Measurements from ENCODE around the gene CACNA1B.

CACNA1B gene

DNA sequence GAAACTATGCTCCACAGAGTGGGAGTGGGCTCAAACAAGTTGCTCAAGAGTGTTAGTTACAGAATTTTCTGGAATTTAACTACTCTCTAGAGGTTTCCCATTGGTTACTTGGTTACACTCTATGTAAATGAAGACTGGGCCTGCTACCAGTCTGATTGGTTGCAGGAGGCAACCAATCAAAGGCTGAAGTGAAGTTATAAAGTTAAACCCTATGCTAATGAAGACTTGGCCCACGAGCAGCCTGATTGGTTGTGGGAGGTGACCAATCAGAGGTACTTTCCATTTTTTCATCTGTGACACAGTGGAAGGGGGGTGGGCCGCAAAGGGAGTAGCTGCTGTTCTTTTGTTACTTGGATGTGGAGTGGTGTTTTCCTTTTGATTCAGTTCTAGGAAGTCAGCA lies 69.4 kb downstream of the CACNA1B start:
- TF ChIP-seq, protein P1, sequence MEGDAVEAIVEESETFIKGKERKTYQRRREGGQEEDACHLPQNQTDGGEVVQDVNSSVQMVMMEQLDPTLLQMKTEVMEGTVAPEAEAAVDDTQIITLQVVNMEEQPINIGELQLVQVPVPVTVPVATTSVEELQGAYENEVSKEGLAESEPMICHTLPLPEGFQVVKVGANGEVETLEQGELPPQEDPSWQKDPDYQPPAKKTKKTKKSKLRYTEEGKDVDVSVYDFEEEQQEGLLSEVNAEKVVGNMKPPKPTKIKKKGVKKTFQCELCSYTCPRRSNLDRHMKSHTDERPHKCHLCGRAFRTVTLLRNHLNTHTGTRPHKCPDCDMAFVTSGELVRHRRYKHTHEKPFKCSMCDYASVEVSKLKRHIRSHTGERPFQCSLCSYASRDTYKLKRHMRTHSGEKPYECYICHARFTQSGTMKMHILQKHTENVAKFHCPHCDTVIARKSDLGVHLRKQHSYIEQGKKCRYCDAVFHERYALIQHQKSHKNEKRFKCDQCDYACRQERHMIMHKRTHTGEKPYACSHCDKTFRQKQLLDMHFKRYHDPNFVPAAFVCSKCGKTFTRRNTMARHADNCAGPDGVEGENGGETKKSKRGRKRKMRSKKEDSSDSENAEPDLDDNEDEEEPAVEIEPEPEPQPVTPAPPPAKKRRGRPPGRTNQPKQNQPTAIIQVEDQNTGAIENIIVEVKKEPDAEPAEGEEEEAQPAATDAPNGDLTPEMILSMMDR (IDR thresholded peaks at IDR 0.05), result no peak
- no peak for TF ChIP-seq ZFX (IDR thresholded peaks at IDR 0.05; ENCODE audit: borderline replicate concordance)
- no peak overlapping the region for H3K27ac ChIP-seq

DNA sequence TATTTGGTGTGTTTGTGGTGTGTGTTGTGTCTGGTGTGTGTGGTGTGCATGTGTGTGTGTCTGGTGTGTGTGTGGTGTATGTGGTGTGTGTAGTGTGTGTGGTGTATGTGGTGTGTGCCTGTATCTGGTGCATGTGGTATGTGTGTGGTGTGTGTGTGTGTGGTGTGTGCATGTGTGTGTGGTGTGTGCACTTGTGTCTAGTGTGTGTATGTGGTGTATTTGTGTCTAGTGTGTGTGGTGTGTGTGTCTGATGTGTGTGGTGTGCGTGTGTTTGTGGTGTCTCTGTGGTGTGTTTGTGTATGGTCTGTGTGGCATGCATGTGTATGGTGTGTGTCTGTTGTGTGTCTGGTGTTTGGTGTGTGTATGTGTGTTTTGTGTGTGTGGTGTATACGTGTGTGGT lies 71.1 kb downstream of the CACNA1B start:
- no peak overlapping the region for H3K27ac ChIP-seq
- TF ChIP-seq, protein P1 (IDR thresholded peaks at IDR 0.05), result no peak
- no peak for TF ChIP-seq ZFX (IDR thresholded peaks at IDR 0.05; ENCODE audit: borderline replicate concordance)

DNA sequence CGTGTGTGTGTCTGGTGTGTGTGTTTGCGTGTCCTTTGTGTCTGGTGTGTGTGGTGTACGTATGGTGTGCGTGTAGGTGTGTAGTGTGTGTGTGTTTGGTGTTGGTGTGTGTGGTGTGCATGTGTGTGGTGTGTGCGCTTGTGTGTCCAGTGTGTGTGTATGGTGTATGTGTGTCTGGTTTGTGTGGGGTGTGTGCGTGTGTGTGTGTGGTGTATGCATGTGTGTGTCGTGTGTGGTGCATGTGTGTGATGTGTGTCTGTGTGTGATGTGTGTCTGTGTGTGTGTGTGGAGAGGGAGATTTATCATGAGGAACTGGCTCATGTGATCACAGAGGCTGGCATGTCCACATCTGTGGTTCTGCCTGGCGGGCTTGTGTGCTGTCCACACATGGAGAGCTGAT lies 71.7 kb downstream of the CACNA1B start:
- TF ChIP-seq ZFX (IDR thresholded peaks at IDR 0.05; ENCODE audit: borderline replicate concordance), result no peak
- TF ChIP-seq, protein P1 (IDR thresholded peaks at IDR 0.05), result no peak
- H3K27ac ChIP-seq, result no peak overlapping the region

DNA sequence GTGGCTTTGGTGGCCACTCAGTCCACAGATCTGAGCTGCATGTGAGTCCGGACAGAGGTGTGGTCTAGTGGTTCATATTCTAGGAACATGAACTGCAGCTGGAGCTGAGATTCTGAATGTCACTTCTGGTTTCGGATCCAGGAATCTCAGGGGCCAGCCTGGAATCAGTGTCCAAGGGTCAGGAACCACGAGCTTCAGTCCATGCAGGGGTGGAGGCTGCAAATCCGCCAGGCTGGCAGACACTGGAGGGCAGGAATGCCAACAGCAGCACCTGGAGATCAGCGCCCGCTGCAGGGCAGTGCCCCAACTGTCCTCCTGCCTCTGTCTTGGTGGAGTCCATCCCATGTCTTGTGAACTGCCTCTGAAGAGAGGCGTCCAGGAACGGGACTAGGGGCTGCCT lies 73.5 kb downstream of the CACNA1B start:
- TF ChIP-seq, protein P1 (IDR thresholded peaks at IDR 0.05), result no peak
- no peak for TF ChIP-seq ZFX (IDR thresholded peaks at IDR 0.05; ENCODE audit: borderline replicate concordance)
- H3K27ac ChIP-seq, result no peak overlapping the region

DNA sequence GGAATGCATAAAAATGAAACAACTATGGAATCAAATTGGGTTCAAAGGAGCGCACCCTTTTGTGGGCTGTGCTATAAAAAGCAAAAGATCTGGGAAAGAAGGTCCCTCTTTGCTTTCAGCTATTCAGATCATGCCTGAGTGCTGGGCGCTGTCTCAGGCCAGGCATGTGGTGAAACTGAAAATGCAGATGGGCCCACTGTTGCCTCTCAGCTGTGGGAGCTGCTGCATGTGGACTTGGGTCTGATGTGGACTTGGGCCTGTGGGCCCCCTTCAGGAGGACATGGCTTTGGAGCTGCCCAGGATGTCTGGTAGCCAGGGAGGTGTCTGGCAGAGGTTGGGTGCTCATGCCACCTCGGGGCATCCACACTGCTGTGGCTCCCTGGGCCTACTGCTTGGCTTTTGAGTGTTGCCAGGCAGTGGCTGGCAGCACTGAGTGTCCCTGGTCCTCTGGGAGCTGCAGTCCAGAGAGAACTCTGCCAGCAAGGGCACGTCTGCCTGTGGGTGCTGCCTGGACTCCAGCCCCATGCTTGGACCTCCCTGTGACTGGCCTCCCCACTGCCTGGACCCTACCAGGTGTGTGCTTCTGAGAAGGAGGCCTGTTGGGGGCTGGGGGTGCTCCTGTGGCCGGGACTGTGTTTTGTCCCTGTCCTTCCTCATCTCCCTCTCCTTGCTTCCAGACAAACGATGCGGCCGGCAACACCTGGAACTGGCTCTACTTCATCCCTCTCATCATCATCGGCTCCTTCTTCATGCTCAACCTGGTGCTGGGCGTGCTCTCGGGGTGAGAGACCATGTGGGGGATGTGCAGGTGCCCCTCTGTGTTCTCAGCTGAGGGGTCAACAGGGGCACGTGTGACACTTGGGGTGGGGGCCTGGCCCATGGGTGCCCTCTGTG lies 74.3 kb downstream of the CACNA1B start:
- no peak overlapping the region for H3K27ac ChIP-seq
- TF ChIP-seq, protein P1 (IDR thresholded peaks at IDR 0.05), result no peak
- TF ChIP-seq ZFX (IDR thresholded peaks at IDR 0.05; ENCODE audit: borderline replicate concordance), result no peak

DNA sequence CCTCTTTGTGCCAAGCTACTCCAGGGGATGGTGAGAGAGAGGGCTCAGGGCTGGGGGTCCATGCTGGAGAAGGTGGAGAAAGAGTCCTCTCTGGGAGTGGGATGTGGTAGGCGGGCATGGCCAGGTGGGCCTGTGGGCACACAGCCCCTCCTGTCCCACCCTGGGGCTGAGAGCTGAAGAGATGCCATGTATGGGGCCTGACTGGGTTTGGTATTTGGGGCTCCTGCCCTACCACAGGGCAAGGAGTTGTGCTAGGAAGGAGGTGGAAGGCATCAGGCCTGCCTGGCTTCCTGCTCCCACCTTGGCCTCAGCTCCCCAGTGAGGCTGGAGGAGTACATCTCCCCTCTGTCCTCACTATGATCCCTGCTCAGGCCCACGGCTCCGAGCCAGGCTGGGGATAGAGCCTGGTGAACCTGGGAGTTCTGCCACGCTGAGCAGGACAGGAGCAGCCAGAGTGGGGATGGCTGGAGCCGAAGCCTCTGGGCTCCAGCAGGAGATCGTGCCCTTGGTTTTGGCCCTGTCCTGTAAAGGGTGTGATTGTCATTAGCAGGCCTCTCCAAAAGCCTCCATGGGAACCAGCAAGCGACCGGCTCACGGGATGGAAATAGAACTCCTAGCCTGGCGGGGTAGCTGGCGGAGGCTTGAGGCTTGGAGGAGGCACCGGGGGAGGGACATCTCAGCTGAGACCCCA lies 75.5 kb downstream of the CACNA1B start:
- TF ChIP-seq, protein P1 (IDR thresholded peaks at IDR 0.05), result no peak
- TF ChIP-seq ZFX (IDR thresholded peaks at IDR 0.05; ENCODE audit: borderline replicate concordance), result no peak
- H3K27ac ChIP-seq, result no peak overlapping the region
